Lower lobe of right lung (tissue), 2 donors: ENCODE results near the gene FNTB. TPM values are rescaled to one million over a fixed set of nuclear protein-coding genes. Genes with fewer than 3 reads are reported as not detected.

ENCODE experiments used
- ATAC-seq, 2 donors: fragments of 200-7000 bp; cut with Tn5 transposase; one replicate each; pipeline ENCODE4 v1.9.1; 2020 to 2022; ENCODE audit warnings: mild to moderate bottlenecking in 2 of 2, moderate library complexity in 2 of 2
- DNase-seq: peaks from one replicate; pipeline ENCODE4 v3.0.0-alpha.2; 2020
- H3K27ac ChIP-seq: fragments of 200-600 bp; one replicate; pipeline ENCODE4 v1.8.0; 2022
- H3K27me3 ChIP-seq: fragments of 200-600 bp; one replicate; pipeline ENCODE4 v1.8.0; 2022; ENCODE audit warnings: low read depth
- H3K36me3 ChIP-seq: fragments of 200-600 bp; one replicate; pipeline ENCODE4 v1.8.0; 2022; ENCODE audit warnings: mild to moderate bottlenecking
- H3K4me1 ChIP-seq: fragments of 200-600 bp; one replicate; pipeline ENCODE4 v1.8.0; 2022
- H3K4me3 ChIP-seq: fragments of 200-600 bp; one replicate; pipeline ENCODE4 v1.8.0; 2022; ENCODE audit warnings: mild to moderate bottlenecking
- H3K9me3 ChIP-seq: fragments of 200-600 bp; one replicate; pipeline ENCODE4 v1.8.0; 2022
- intact Hi-C: fragments of 100-400 bp; cut with DNase I; formaldehyde crosslinking; loops from one replicate; pipeline ENCODE4 v1.11.0; 2022
- total RNA-seq: library from RNA; stranded (reverse); fragmentation: NEBNext Ultra II Directional; extraction: Animal tissue kit (Norgen Biotek cat#: 25700); gene quantifications from one replicate; pipeline ENCODE4 v1.2.1, GENCODE V29; 2021
- TF ChIP-seq, protein P1 (sequence below): fragments of 200-600 bp; IDR thresholded peaks from one replicate; pipeline ENCODE4 v1.8.0; 2022; ENCODE audit warnings: antibody characterized with exemption, mild to moderate bottlenecking
- donor health status: DM: no; HTN: yes; CAD: no; lungs with severe emphysema.

FNTB gene
- total RNA-seq, 1 donor from 2014 or later: 14.0 TPM

DNA sequence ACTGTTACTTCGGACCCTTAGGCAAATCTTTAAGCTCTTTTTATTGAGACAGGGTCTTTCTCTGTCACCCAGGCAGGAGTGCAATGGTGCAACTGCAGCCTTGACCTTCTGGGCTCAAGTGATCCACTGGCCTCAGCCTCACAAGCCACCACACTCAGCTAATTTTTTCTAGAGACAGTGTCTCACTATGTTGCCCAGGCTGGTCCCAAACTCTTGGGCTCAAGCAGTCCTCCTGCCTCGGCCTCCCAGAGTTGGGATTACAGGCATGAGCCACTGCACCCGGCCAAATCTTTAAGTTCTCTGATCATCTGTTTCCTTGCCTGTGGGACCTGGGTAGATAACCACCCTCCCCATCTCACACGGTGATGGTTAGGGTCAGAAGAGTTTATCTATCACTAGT is 41.8 kb upstream of the FNTB start:
- H3K9me3 ChIP-seq: no peaks in the 10 kb centered on the region
- no peak overlapping the region for H3K4me3 ChIP-seq
- H3K36me3 ChIP-seq: peaks cover 30% of the 10 kb centered on the region
- no peaks in the 10 kb centered on the region for H3K27me3 ChIP-seq
- intact Hi-C loops: no loop called here
- no peak overlapping the region for H3K27ac ChIP-seq
- no peaks in the 10 kb centered on the region for H3K4me1 ChIP-seq
- DNase-seq: no peak
- no peak for ATAC-seq
- TF ChIP-seq, protein P1, sequence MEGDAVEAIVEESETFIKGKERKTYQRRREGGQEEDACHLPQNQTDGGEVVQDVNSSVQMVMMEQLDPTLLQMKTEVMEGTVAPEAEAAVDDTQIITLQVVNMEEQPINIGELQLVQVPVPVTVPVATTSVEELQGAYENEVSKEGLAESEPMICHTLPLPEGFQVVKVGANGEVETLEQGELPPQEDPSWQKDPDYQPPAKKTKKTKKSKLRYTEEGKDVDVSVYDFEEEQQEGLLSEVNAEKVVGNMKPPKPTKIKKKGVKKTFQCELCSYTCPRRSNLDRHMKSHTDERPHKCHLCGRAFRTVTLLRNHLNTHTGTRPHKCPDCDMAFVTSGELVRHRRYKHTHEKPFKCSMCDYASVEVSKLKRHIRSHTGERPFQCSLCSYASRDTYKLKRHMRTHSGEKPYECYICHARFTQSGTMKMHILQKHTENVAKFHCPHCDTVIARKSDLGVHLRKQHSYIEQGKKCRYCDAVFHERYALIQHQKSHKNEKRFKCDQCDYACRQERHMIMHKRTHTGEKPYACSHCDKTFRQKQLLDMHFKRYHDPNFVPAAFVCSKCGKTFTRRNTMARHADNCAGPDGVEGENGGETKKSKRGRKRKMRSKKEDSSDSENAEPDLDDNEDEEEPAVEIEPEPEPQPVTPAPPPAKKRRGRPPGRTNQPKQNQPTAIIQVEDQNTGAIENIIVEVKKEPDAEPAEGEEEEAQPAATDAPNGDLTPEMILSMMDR: no peak

DNA sequence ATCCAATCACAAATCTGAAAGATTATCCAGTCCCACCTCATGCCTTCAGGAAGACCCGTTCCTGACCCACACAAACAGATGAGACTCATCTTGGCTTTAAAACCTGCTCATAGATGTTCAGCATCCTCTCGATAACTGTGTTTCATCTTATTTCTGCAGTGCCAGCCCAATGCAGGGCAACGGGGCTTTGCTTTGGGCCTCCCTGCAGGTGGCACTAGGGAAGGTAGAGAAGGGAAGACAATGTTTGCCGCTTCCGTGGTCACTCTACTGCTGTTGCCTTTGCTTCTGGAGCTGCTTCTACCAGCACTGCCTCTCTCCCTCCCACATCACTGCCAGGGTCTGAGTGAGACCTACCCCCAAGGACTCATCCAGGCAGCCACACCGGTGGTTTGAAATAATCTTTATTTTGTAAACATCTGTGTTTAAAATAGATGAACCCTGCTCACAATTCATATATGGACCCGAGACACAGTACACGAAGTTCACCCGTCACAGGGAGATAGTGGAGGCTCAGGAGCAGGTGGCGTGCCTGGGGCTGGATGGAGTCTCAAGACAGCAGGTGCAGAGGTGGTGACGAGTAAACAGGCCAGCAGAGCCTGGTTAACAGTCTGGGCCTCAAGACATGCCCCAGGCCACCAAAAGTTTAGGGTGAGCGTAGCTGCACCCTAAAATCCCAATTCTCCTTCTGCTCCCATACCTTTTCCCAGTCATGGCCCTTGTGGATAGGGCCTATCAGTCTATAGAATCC is 41.1 kb upstream of the FNTB start:
- H3K4me1 ChIP-seq: no peaks in the 10 kb centered on the region
- DNase-seq (no peak), ATAC-seq (no peak)
- TF ChIP-seq, protein P1: no peak
- intact Hi-C loops: no loop called here
- no peak overlapping the region for H3K4me3 ChIP-seq
- H3K27ac ChIP-seq: no peak overlapping the region
- peaks cover 31% of the 10 kb centered on the region for H3K36me3 ChIP-seq
- no peaks in the 10 kb centered on the region for H3K27me3 ChIP-seq
- no peaks in the 10 kb centered on the region for H3K9me3 ChIP-seq

DNA sequence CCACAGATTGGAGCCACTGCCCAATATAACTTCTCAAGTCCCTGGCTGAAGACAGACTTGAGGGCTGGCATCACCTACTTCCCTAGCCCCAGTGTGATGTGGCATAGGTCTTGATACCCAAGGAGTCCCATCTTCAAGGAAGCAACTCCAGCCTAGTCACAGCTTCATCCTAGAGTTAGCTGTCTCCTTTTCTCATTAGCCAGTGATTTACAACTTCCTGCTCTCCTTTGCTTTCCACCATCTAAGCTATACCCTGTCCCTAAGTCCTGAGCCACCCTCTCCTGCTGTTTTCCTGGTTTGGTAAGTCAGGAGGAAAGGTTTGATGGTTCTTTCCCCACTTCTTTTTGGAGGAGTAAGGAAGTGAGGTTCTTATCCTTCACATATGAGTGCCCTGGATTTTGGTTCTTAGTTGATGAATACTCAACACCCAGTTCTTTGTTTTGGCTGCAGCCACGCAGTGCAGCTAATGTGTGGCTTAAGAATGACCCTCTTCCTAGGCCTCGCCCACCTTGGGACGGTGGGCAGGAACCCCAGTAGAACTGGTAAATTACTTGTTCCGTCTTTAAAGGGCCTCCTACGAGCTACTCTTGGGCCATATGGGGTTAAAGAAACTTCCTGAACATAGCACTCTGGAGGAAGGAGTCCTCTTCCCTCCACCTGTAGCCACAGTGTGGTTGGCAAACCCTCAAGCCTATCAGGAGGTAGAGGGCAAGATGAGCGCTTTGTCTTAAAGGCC is 40.2 kb upstream of the FNTB start:
- Histone ChIP-seq H3K4me1 (no peaks in the 10 kb centered on the region), H3K27me3 (no peaks in the 10 kb centered on the region), H3K27ac (no peak overlapping the region), H3K4me3 (no peak overlapping the region), H3K36me3 (peaks cover 27% of the 10 kb centered on the region), H3K9me3 (no peaks in the 10 kb centered on the region)
- TF ChIP-seq, protein P1: no peak
- DNase-seq (no peak), ATAC-seq (no peak)
- intact Hi-C loops: no loop called here

DNA sequence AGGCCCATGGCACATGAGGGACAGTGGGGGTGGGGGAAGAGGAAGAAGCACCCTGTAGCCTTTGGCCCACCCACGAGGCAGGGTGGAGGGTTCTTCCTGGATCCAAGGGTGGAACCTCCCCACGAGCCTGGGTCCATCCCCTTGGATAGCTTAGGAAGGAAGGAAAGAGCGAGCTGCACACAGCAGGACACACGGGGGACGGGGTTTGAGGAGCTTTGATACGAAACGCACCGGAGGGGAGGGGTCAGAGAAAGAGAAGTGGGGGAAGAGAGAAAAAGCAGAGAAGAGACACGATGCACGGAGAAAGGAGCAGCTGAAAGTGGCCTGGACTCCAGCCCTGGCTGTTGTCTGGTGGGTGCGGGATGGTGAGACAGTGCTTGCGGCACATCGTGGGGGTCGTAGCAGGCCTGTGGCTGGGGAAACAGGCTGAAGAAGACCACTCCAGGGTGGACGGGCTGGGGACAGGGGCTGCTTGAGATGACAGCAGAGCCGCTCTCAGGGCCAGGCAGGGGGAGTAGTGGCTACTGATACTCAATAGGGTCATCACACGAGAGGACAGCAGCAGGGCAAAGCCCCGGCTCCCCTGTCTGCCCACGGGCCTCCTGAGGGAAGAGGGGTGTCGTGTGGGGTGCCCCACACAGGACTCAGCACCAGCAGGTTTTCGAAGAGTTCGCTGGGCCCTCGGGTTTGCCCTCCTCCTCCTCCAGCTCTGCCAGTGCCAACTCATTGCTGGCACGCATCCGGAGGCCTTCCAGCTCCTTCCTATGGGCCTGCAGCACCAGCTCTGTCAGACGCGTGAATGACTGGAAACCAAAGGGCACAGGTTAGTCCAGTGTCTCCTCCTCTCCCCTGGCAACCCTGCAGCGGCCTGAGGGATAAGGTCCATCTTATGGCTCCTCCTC is 38.7 kb upstream of the FNTB start:
- no peak overlapping the region for H3K27ac ChIP-seq
- H3K4me3 ChIP-seq: no peak overlapping the region
- no peaks in the 10 kb centered on the region for H3K4me1 ChIP-seq
- ATAC-seq (no peak), DNase-seq (no peak)
- TF ChIP-seq, protein P1: no peak
- no peaks in the 10 kb centered on the region for H3K9me3 ChIP-seq
- peaks cover 20% of the 10 kb centered on the region for H3K36me3 ChIP-seq
- intact Hi-C loops: no loop called here
- no peaks in the 10 kb centered on the region for H3K27me3 ChIP-seq

DNA sequence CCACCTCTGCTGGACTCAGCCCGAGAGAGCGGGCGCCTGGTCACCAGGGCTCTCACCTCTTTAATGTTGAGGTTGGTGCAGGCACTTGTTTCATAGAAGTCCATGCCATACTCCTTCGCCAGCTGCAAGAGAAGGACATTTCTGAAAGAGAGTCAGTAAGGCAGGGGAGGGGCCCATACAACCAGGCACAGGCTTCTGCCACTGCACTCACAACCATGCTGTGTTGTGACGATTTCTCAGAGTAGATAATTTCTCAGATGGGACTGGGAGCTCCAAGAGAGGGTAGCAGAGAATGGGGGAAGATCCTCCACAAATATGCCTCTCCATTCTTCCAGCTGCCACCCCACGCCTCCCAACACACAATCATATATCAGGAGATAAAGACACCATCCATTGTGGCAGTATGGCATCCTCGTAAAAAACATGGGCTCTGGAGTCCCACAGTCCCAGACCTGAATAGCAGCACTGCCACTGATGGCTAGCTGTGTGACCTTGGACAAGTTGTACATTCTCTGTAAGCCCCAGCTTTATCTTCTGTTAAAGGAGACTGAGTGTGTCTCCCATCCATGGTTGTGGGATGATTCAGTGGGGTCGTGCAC is 38.0 kb upstream of the FNTB start:
- ATAC-seq (no peak), DNase-seq (no peak)
- peaks cover 16% of the 10 kb centered on the region for H3K36me3 ChIP-seq
- no peak overlapping the region for H3K4me3 ChIP-seq
- TF ChIP-seq, protein P1: no peak
- intact Hi-C loops: no loop called here
- no peaks in the 10 kb centered on the region for H3K9me3 ChIP-seq
- no peaks in the 10 kb centered on the region for H3K4me1 ChIP-seq
- no peak overlapping the region for H3K27ac ChIP-seq
- no peaks in the 10 kb centered on the region for H3K27me3 ChIP-seq
